ENCODE data around the gene CCDC27. TPM values are rescaled to one million over a fixed set of nuclear protein-coding genes. Genes with fewer than 3 reads are reported as not detected.

CCDC27 gene
- total RNA-seq, 4 donors from 2014 or later: 0.13 TPM; not detected in 3

GRCh38 chr1:3745590-3746381, 6.5 kb upstream of the CCDC27 start:
- Histone ChIP-seq H3K27me3 (no peaks in the 10 kb centered on the region), H3K4me1 (peaks cover 26 to 30% of the 10 kb centered on the region in 2 donors), H3K9me3 (no peaks in the 10 kb centered on the region), H3K27ac (no peak overlapping the region), H3K36me3 (peaks cover 13 to 15% of the 10 kb centered on the region in 2 donors), H3K4me3 (replicated peaks in 1 of 3) (no peak overlapping the region)
- intact Hi-C loops (cut with DNase I): no loop called here
- no peak for DNase-seq
- 84 to 86% methylated on average over 25 of the region's 25 CpGs for WGBS, 2 donors
- TF ChIP-seq CTCF (IDR thresholded peaks at IDR 0.05) (no peak), POLR2A (IDR thresholded peaks at IDR 0.05) (no peak)

GRCh38 chr1:3746389-3746829, 5.8 kb upstream of the CCDC27 start:
- H3K27me3 ChIP-seq: no peaks in the 10 kb centered on the region
- DNase-seq: no peak
- H3K27ac ChIP-seq: peak overlapping the region in 1 of 3 donors; percentile 71
- 28 to 33% methylated on average over 13 to 14 of the region's 35 CpGs for WGBS, 2 donors
- peaks cover 26 to 30% of the 10 kb centered on the region in 2 donors for H3K4me1 ChIP-seq
- intact Hi-C loops (cut with DNase I): no loop called here
- no peak for TF ChIP-seq POLR2A (IDR thresholded peaks at IDR 0.05)
- TF ChIP-seq CTCF (IDR thresholded peaks at IDR 0.05): no peak
- H3K4me3 ChIP-seq (replicated peaks in 1 of 3): peak overlapping the region in 2 of 3 donors; percentile 40 to 83
- H3K9me3 ChIP-seq: no peaks in the 10 kb centered on the region
- H3K36me3 ChIP-seq: peaks cover 10 to 15% of the 10 kb centered on the region in 2 donors

- H3K9me3 ChIP-seq: no peaks in the 10 kb centered on the region
- intact Hi-C loops (cut with DNase I): no loop called here
Measured at GRCh38 chr1:3746830-3747521, 5.3 kb upstream of the CCDC27 start.

GRCh38 chr1:3747522-3747848, 4.8 kb upstream of the CCDC27 start:
- intact Hi-C loops (cut with DNase I): no loop called here
- 47 to 49% methylated on average over 6 of the region's 6 CpGs for WGBS, 2 donors
- peak overlapping the region in 1 of 3 donors; percentile 71 for H3K27ac ChIP-seq

More at GRCh38 chr1:3746830-3747521, 5.3 kb upstream of the CCDC27 start:
- Histone ChIP-seq H3K27ac (peak overlapping the region in 2 of 3 donors; percentile 51 to 71), H3K4me1 (peaks cover 26 to 30% of the 10 kb centered on the region in 2 donors), H3K36me3 (peaks cover 4 to 10% of the 10 kb centered on the region in 2 donors), H3K4me3 (replicated peaks in 1 of 3) (peak overlapping the region; percentile 40 to 83 (median 54)), H3K27me3 (no peaks in the 10 kb centered on the region)
- 1% methylated on average over 17 to 22 of the region's 73 CpGs for WGBS, 2 donors
- DNase-seq: peak; percentile 91
- TF ChIP-seq CTCF (IDR thresholded peaks at IDR 0.05) (no peak), POLR2A (IDR thresholded peaks at IDR 0.05) (peak in 1 of 2 donors; percentile 57)

More at GRCh38 chr1:3747522-3747848, 4.8 kb upstream of the CCDC27 start:
- Histone ChIP-seq H3K9me3 (no peaks in the 10 kb centered on the region), H3K4me1 (peaks cover 26 to 30% of the 10 kb centered on the region in 2 donors), H3K4me3 (replicated peaks in 1 of 3) (peak overlapping the region; percentile 40 to 83 (median 54)), H3K27me3 (no peaks in the 10 kb centered on the region), H3K36me3 (peaks cover 0 to 5% of the 10 kb centered on the region in 2 donors)
- TF ChIP-seq CTCF (IDR thresholded peaks at IDR 0.05) (no peak), POLR2A (IDR thresholded peaks at IDR 0.05) (no peak)
- no peak for DNase-seq
